OCI-LY7 (cell line): ENCODE results near the gene CPPED1. TPM values are rescaled to one million over a fixed set of nuclear protein-coding genes. Genes with fewer than 3 reads are reported as not detected.

Experiments
- BruUV-seq: library from RNA; stranded (reverse); fragments of 400-500 nt; replicated peaks from 2 replicates; lab custom pipeline; 2021; lab: Mats Ljungman, UMichigan
- CTCF ChIA-PET: fragments of 300-600 bp; sonication (Branson Sonifier 250); formaldehyde crosslinking; loops from one replicate; lab custom pipeline; 2022; ENCODE audit warnings: antibody characterized with exemption; ENCODE audit not compliant: unreplicated experiment; lab: Charles Lee
- POLR2A ChIA-PET: fragments of 300-600 bp; sonication (Branson Sonifier 250); formaldehyde crosslinking; loops from one replicate; lab custom pipeline; 2022; ENCODE audit warnings: antibody characterized with exemption; lab: Charles Lee
- DNase-seq: peaks from one replicate; pipeline ENCODE4 v3.0.0-alpha.2; 2015; ENCODE audit warnings: low spot score
- H2AFZ ChIP-seq: fragments of 200-600 bp; sonication (generic), shearing (Covaris generic); 2 replicates; pipeline ENCODE4 v1.6.1; 2014; ENCODE audit warnings: mild to moderate bottlenecking, antibody characterized with exemption, low read length, moderate library complexity
- H3K27ac ChIP-seq: fragments of 200-600 bp; sonication (generic); 2 replicates; pipeline ENCODE4 v1.5.1; 2014; ENCODE audit warnings: mixed run types, low read depth, mild to moderate bottlenecking, moderate library complexity, low read length, inconsistent platforms; ENCODE audit not compliant: poor library complexity, severe bottlenecking
- H3K36me3 ChIP-seq: fragments of 200-600 bp; sonication (generic); 2 replicates; pipeline ENCODE4 v1.6.1; 2014; ENCODE audit warnings: mild to moderate bottlenecking, antibody characterized with exemption, low read length, moderate library complexity, mixed read lengths; ENCODE audit not compliant: insufficient read depth
- H3K4me1 ChIP-seq: fragments of 200-600 bp; sonication (generic); 2 replicates; pipeline ENCODE4 v1.5.1; 2014; ENCODE audit warnings: mild to moderate bottlenecking, low read length; ENCODE audit not compliant: insufficient read depth, poor library complexity, severe bottlenecking
- H3K4me2 ChIP-seq: fragments of 200-600 bp; sonication (generic); 2 replicates; pipeline ENCODE4 v1.6.1; 2014; ENCODE audit warnings: mild to moderate bottlenecking, low read length
- H3K4me3 ChIP-seq: fragments of 200-600 bp; sonication (generic); 2 replicates; pipeline ENCODE4 v1.5.1; 2014; ENCODE audit warnings: mild to moderate bottlenecking, low read depth, low read length; ENCODE audit not compliant: poor library complexity, severe bottlenecking
- H3K79me2 ChIP-seq: fragments of 200-600 bp; sonication (generic); 2 replicates; pipeline ENCODE4 v1.6.1; 2016; ENCODE audit warnings: low read depth, mild to moderate bottlenecking, low read length, moderate library complexity, mixed read lengths; ENCODE audit not compliant: insufficient read depth
- H3K9me2 ChIP-seq: fragments of 200-600 bp; sonication (generic); 2 replicates; pipeline ENCODE4 v1.6.1; 2016; ENCODE audit warnings: mild to moderate bottlenecking, low read length, mixed read lengths; ENCODE audit not compliant: insufficient read depth
- H3K9me3 ChIP-seq: fragments of 200-600 bp; sonication (generic); 2 replicates; pipeline ENCODE4 v1.6.1; 2014; ENCODE audit warnings: mild to moderate bottlenecking, mixed run types, low read length, mixed read lengths
- H4K20me1 ChIP-seq: fragments of 200-600 bp; sonication (generic); 2 replicates; pipeline ENCODE4 v1.6.1; 2014; ENCODE audit warnings: mild to moderate bottlenecking, antibody characterized with exemption, low read length, moderate library complexity, mixed read lengths; ENCODE audit not compliant: insufficient read depth
- EZH2phosphoT487 ChIP-seq: fragments of 200-600 bp; sonication (generic); IDR thresholded peaks from 2 replicates; pipeline ENCODE4 v1.6.1; 2018; ENCODE audit warnings: low read depth, borderline replicate concordance, mild to moderate bottlenecking, mixed run types, antibody characterized with exemption, low read length, moderate library complexity, mixed read lengths
- intact Hi-C: fragments of 100-400 bp; cut with micrococcal nuclease; formaldehyde crosslinking; loops from one replicate; pipeline ENCODE4 v1.10.0; 2022; ENCODE audit not compliant: unreplicated experiment
- total RNA-seq, 2 experiments: library from RNA; depleted of rRNA in 1 of 2; stranded (reverse); fragments of >200 nt in 1 of 2; shearing (Covaris generic) in 1 of 2; gene quantifications; 2 replicates each; pipeline ENCODE4 v1.2.3, GENCODE V29; 2014 to 2022
- TF ChIP-seq, protein P1 (sequence below): fragments of 200-600 bp; sonication (generic); conservative IDR thresholded peaks from 2 replicates; pipeline ENCODE4 v1.5.1; 2014; ENCODE audit warnings: mild to moderate bottlenecking, antibody characterized with exemption, low read length, moderate library complexity, mixed read lengths

The CPPED1 gene
- total RNA-seq, 2 experiments from 2014 or later: 8.6 to 14.2 TPM

DNA sequence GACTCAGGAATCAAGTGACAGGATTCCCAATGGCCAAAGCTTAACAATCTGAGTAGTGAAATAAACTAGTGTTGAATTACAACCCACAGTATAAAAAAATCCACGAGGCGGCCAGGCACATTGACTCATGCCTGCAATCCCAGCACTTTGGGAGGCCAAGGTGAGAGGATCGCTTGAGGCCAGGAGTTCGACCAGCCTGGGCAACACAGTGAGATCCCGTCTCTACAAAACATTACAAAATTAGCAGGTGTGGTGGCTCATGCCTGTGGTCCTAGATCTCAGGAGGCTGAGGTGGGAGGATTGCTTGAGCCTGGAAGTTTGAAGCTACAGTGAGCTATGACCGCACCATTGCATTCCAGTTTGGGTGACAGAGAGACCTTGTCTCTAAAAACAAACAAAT is 133.8 kb downstream of the CPPED1 start:
- H3K79me2 ChIP-seq: no peaks in the 10 kb centered on the region
- no TSS peak for BruUV-seq
- intact Hi-C loops: no loop called here
- H3K27ac ChIP-seq: no peak overlapping the region
- peaks cover 19% of the 10 kb centered on the region; the same call in 1 of the 2 replicates for H3K9me3 ChIP-seq
- no peak overlapping the region for H3K4me3 ChIP-seq
- DNase-seq: no peak
- POLR2A ChIA-PET: no interaction called here
- H3K4me1 ChIP-seq: no peaks in the 10 kb centered on the region
- no peaks in the 10 kb centered on the region for H3K9me2 ChIP-seq
- H4K20me1 ChIP-seq: no peaks in the 10 kb centered on the region
- no peak overlapping the region for H3K4me2 ChIP-seq
- no peak overlapping the region for H2AFZ ChIP-seq
- TF ChIP-seq, protein P1, sequence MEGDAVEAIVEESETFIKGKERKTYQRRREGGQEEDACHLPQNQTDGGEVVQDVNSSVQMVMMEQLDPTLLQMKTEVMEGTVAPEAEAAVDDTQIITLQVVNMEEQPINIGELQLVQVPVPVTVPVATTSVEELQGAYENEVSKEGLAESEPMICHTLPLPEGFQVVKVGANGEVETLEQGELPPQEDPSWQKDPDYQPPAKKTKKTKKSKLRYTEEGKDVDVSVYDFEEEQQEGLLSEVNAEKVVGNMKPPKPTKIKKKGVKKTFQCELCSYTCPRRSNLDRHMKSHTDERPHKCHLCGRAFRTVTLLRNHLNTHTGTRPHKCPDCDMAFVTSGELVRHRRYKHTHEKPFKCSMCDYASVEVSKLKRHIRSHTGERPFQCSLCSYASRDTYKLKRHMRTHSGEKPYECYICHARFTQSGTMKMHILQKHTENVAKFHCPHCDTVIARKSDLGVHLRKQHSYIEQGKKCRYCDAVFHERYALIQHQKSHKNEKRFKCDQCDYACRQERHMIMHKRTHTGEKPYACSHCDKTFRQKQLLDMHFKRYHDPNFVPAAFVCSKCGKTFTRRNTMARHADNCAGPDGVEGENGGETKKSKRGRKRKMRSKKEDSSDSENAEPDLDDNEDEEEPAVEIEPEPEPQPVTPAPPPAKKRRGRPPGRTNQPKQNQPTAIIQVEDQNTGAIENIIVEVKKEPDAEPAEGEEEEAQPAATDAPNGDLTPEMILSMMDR: no peak
- TF ChIP-seq EZH2phosphoT487: no peak
- no peaks in the 10 kb centered on the region for H3K36me3 ChIP-seq
- CTCF ChIA-PET: no interaction called here

DNA sequence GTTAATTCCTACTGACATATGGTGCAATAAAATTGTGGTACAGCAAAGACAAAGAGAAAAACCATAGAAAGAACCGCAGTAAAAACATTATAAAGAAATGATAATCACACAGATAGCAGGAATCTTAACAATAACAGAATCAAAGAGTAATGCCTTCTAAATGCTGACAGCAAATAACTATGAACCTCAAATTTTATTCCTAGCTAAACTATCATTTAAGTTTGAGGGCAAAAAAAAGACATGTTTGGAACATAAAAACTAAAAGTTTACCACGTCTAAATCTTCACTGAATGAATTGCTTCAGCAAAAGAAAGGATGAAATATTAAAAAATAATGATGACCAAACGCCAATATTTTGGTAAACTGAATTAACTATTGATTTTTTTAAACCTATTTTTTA is 135.8 kb downstream of the CPPED1 start:
- BruUV-seq: no TSS peak
- CTCF ChIA-PET: no interaction called here
- Histone ChIP-seq H3K4me3 (no peak overlapping the region), H3K27ac (no peak overlapping the region), H3K4me2 (no peak overlapping the region), H3K4me1 (no peaks in the 10 kb centered on the region), H3K9me3 (peaks cover 19% of the 10 kb centered on the region; the same call in 1 of the 2 replicates), H3K9me2 (no peaks in the 10 kb centered on the region), H3K79me2 (no peaks in the 10 kb centered on the region), H4K20me1 (no peaks in the 10 kb centered on the region), H3K36me3 (no peaks in the 10 kb centered on the region; the same call in 1 of the 2 replicates), H2AFZ (no peak overlapping the region)
- POLR2A ChIA-PET: no interaction called here
- no peak for DNase-seq
- no peak for TF ChIP-seq EZH2phosphoT487
- TF ChIP-seq, protein P1: no peak
- intact Hi-C loops: no loop called here

DNA sequence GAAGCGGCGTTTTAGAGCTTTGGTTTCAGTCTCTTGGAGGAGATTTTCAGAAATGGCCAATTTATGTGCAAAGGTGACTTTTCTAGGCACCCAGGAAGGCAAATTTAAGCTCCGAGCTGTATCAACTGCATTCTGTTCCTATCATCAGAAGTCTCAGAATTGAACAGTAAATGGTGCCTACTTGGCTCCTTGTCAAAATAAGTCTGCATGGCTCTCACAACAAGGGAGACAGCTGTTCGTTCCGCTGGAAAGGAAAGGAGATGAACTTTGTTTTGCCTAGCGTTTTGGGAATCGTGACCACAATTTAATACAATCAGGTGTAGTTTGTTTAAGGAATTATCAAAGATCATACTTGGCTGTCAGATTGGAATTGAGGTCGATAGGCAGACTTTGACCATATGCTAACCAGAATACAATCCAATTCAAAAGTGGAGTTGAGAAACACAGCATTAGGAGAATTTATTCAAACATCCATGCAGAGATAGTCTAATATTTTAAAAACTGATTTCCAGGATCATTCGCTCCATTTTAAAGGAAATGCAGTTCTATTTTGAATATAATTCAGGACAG is 139.4 kb downstream of the CPPED1 start:
- intact Hi-C loops: no loop called here
- H3K4me3 ChIP-seq: no peak overlapping the region
- H2AFZ ChIP-seq: no peak overlapping the region
- ChIA-PET POLR2A (no interaction called here), CTCF (no interaction called here)
- BruUV-seq: TSS peak; percentile 38
- no peaks in the 10 kb centered on the region for H3K4me1 ChIP-seq
- no peaks in the 10 kb centered on the region for H3K79me2 ChIP-seq
- no peaks in the 10 kb centered on the region for H4K20me1 ChIP-seq
- no peak overlapping the region for H3K4me2 ChIP-seq
- H3K9me3 ChIP-seq: peaks cover 18% of the 10 kb centered on the region; the same call in 1 of the 2 replicates
- no peaks in the 10 kb centered on the region for H3K9me2 ChIP-seq
- DNase-seq: no peak
- TF ChIP-seq EZH2phosphoT487: no peak
- TF ChIP-seq, protein P1: no peak
- H3K36me3 ChIP-seq: peaks cover 6% of the 10 kb centered on the region
- no peak overlapping the region for H3K27ac ChIP-seq
